Measurements from ENCODE around the gene PDPK1.
"Not testable (repeated sequence)": the region's sequence is repeated elsewhere in the genome, so short reads cannot be mapped to it uniquely, and the experiment has no call there.

DNA sequence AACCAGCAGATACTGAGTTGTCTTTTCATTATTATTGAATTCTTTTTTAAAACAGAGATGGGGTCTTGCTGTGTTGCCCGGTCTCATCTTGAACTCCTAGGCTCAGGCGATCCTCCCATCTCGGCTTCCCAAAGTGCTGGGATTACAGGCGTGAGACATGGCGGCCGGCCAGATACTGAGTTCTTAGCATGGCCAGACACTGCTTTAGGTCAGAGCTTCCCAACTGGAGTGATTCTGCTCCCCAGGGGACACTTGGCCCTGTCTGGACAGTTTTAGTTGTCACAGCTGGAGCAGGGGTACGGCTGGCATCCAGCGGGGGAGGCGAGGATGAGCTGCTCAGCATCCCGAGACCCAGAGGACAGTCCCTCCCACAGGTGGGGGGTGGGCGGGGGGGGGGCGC lies 41.1 kb downstream of the PDPK1 start:
- TF ChIP-seq, protein P1, sequence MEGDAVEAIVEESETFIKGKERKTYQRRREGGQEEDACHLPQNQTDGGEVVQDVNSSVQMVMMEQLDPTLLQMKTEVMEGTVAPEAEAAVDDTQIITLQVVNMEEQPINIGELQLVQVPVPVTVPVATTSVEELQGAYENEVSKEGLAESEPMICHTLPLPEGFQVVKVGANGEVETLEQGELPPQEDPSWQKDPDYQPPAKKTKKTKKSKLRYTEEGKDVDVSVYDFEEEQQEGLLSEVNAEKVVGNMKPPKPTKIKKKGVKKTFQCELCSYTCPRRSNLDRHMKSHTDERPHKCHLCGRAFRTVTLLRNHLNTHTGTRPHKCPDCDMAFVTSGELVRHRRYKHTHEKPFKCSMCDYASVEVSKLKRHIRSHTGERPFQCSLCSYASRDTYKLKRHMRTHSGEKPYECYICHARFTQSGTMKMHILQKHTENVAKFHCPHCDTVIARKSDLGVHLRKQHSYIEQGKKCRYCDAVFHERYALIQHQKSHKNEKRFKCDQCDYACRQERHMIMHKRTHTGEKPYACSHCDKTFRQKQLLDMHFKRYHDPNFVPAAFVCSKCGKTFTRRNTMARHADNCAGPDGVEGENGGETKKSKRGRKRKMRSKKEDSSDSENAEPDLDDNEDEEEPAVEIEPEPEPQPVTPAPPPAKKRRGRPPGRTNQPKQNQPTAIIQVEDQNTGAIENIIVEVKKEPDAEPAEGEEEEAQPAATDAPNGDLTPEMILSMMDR (optimal IDR thresholded peaks at IDR 0.05 in 1 of 3, IDR thresholded peaks at IDR 0.05 in 1 of 3, conservative IDR thresholded peaks at IDR 0.05 in 1 of 3; ENCODE audit: extremely low read depth in 1 of 3, insufficient read depth in 2 of 3, low read length in 3 of 3) = not testable (repeated sequence)
- not testable (repeated sequence) for TF ChIP-seq EZH2 (IDR thresholded peaks at IDR 0.05; ENCODE audit: low read length)
